Activated CD4-positive, alpha-beta memory T cell treated with anti-CD3 and anti-CD28 coated beads, Interleukin-2, amount 10 ng/mL, durations not matched to agents 7 days and 5 days (primary cell): Measurements from ENCODE around the gene TMEM51. TPM values are rescaled to one million over a fixed set of nuclear protein-coding genes. Genes with fewer than 3 reads are reported as not detected.

Source experiments
- CTCF ChIA-PET: fragments of 350-600 bp; sonication (Branson Sonifier 250); formaldehyde crosslinking; loops from one replicate; lab custom pipeline; 2021; ENCODE audit warnings: antibody characterized with exemption, inconsistent platforms; lab: Charles Lee
- POLR2A ChIA-PET: fragments of 350-600 bp; sonication (Branson Sonifier 250); formaldehyde crosslinking; loops from one replicate; lab custom pipeline; 2021; ENCODE audit warnings: antibody characterized with exemption; lab: Charles Lee
- DNase-seq: peaks from one replicate; pipeline ENCODE4 v3.0.0-alpha.2; 2020
- H3K27ac Mint-ChIP-seq: one replicate; pipeline ENCODE4 v1.8.0; 2021; ENCODE audit warnings: mild to moderate bottlenecking, mixed read lengths
- H3K27me3 Mint-ChIP-seq: one replicate; pipeline ENCODE4 v1.8.0; 2021; ENCODE audit warnings: mixed read lengths
- H3K36me3 Mint-ChIP-seq: one replicate; pipeline ENCODE4 v1.8.0; 2021; ENCODE audit warnings: low read depth, mixed read lengths
- H3K4me1 Mint-ChIP-seq: one replicate; pipeline ENCODE4 v1.8.0; 2021; ENCODE audit warnings: mixed read lengths
- H3K4me3 Mint-ChIP-seq: one replicate; pipeline ENCODE4 v1.8.0; 2021; ENCODE audit warnings: mild to moderate bottlenecking, mixed read lengths
- H3K9me3 Mint-ChIP-seq: one replicate; pipeline ENCODE4 v1.8.0; 2021; ENCODE audit warnings: mixed read lengths
- total RNA-seq, 2 experiments: library from RNA; stranded (reverse); gene quantifications; one replicate each; pipeline ENCODE4 v1.2.3, GENCODE V29; 2021

The TMEM51 gene
- total RNA-seq, 2 experiments from 2014 or later, result not detected

DNA sequence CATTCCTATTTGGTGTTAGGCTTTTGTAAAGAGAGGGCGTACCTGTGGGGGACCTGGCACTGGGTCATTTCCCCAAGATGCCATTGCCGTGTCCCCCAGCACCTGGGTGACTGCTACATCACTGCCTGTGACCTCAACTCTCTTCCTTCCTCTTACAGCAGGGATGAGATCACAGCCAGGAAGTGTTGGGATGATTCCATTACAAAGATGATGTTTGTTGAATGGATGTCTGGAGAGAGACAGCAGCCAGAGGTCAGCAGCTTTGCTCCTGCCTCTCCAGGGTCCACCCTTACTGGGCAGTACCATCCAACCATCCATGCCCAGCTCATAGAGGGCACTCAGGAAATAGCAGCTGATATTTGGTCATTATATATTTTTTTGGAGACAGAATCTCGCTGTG, 35.1 kb downstream of the TMEM51 start:
- H3K9me3 Mint-ChIP-seq, result no peaks in the 10 kb centered on the region
- ChIA-PET POLR2A (no interaction called here), CTCF (no interaction called here)
- no peaks in the 10 kb centered on the region for H3K4me1 Mint-ChIP-seq
- no peaks in the 10 kb centered on the region for H3K36me3 Mint-ChIP-seq
- no peak overlapping the region for H3K4me3 Mint-ChIP-seq
- H3K27ac Mint-ChIP-seq, result no peak overlapping the region
- DNase-seq, result no peak
- H3K27me3 Mint-ChIP-seq, result peaks cover 9% of the 10 kb centered on the region

DNA sequence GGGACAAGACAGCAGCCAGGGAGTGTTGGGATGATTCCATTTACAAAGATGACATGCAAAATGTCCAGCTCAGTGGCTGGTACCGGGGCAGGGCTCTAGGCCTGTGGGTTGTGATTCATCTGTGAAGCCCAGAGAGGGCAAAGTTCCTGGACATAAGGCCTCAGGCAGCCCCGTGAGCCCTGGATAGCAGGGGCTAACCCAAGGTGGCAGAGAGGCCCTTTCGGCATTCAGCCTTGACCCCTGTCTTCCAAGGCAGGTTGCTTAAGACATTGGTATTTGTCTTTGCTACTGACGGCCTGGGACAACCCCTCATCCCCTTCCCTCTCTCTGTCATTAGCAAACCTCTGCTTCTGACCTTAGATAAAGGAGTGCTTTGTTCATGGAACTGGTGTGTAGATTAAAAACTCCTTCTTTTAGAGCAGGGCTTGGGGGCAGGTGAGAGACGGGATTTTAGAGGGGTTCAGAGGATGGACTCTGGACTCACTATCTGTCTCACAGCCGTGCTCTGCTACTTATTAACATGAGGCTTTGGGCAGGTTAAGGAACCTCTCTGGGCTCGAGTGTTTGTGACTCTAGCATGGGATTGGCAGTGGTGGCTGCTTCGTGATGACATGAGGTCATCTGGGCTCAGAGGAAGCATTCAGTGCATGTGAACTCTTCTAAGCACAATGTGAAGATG, 36.3 kb downstream of the TMEM51 start:
- H3K9me3 Mint-ChIP-seq, result no peaks in the 10 kb centered on the region
- ChIA-PET CTCF (no interaction called here), POLR2A (no interaction called here)
- H3K4me1 Mint-ChIP-seq, result no peaks in the 10 kb centered on the region
- H3K27me3 Mint-ChIP-seq, result peaks cover 10% of the 10 kb centered on the region
- no peak overlapping the region for H3K4me3 Mint-ChIP-seq
- DNase-seq, result no peak
- H3K36me3 Mint-ChIP-seq, result no peaks in the 10 kb centered on the region
- H3K27ac Mint-ChIP-seq, result no peak overlapping the region

DNA sequence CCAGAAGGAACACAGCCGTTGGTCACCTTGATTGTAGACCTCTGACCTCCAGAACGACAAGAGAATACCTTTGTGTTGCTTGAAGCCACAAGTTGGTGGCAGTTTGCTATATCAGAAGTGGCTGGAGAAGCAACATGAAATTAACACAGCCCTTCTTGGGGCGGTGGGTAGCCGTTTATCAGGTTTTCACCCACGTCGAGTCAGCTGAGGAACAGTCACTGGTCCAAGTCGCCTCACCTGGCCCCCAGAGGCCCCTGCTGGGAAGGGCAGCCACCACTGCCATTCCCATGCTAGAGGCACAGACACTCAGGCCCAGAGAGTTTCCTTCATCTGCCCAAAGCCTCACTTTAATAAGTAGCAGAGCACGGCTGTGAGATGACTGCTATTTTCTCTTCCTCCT, 37.7 kb downstream of the TMEM51 start:
- H3K36me3 Mint-ChIP-seq, result no peaks in the 10 kb centered on the region
- H3K27me3 Mint-ChIP-seq, result peaks cover 11% of the 10 kb centered on the region
- no peak overlapping the region for H3K27ac Mint-ChIP-seq
- H3K4me3 Mint-ChIP-seq, result no peak overlapping the region
- ChIA-PET POLR2A (no interaction called here), CTCF (no interaction called here)
- no peaks in the 10 kb centered on the region for H3K9me3 Mint-ChIP-seq
- DNase-seq, result no peak
- H3K4me1 Mint-ChIP-seq, result no peaks in the 10 kb centered on the region

DNA sequence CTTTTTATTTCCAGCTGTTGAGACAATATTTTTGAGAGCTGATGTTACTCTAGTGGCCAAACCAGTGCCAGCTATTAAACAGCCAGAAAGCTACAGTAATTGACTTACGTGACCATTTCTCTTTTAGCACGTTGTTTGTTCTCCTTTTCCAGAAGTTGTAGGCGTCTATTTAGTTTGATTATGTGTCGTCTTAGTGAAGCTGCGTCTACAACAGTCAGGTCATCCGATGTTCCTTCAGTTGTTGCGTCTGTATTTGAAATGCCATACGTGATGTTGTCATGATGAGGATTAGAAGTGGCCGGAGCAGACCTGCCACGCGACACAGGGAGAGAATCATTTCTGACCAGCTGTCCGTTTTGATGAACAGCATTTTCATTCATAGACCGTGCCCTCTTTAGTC, 38.2 kb downstream of the TMEM51 start:
- Mint-ChIP-seq H3K27me3 (peaks cover 11% of the 10 kb centered on the region), H3K27ac (no peak overlapping the region), H3K36me3 (no peaks in the 10 kb centered on the region), H3K4me3 (no peak overlapping the region), H3K9me3 (no peaks in the 10 kb centered on the region), H3K4me1 (no peaks in the 10 kb centered on the region)
- CTCF ChIA-PET, result no interaction called here
- no peak for DNase-seq
- POLR2A ChIA-PET, result no interaction called here

DNA sequence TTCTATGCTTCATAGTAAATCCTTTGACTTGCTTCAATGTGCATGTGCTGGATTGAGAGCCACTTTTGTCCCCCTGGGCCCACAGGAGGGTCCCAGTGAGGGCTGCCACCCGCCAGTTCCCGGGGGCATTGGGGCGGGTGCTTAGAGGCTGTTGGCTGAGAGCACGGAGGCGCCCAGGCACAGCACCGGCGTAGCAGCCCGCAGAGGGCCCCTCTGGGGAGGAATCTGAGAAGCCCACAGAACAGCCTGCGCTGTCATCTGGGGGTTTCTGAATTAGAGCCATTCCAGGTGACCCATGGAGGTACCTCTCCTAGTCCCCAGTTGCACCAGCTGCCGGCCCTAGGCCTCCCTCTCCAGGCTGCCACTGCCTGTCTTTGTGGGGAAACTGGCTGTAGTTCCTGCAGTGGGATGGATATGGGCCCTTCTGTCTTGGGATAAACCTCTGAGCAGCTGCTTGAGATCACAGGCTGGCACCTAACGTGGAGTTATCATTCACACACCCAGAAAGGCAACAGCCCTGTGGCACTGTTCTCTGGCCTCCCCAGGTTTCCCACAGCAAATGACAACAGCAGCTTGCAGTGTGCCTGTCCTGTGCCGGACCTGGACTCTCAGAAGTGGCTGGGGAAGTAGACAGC, 39.5 kb downstream of the TMEM51 start:
- POLR2A ChIA-PET, result no interaction called here
- Mint-ChIP-seq H3K4me3 (no peak overlapping the region), H3K4me1 (no peaks in the 10 kb centered on the region), H3K27me3 (peaks cover 11% of the 10 kb centered on the region), H3K27ac (no peak overlapping the region), H3K9me3 (no peaks in the 10 kb centered on the region), H3K36me3 (no peaks in the 10 kb centered on the region)
- CTCF ChIA-PET, result no interaction called here
- DNase-seq, result no peak

DNA sequence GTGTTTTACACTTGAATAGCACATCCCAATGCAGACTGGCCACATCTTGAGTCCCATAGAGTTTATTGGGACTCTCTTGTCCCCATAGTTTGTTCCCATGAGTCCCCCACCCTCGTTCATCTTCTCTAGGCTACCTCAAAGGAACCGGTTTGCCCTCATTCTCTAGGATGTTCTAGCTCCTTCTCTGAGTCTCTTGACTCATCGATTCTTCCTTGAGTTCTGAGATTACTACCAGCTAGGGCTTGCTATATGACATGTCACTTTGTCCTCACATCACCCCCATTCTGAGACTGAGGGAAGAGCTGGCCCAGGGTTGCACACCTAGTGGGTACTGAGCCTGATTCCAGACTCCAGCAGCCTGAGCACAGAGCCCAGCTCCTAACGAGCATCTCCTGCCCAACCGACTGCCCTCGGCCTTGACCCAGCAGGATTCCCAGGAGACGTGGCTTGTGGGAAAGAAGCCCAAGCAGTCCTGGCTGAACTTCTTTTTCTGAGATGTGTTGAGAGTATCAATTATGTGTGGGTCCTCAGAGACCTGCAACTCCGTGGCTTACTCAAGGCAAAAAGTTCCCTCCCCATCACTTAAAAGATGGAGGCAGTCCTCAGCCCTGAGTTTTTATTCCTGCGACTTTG, 42.0 kb downstream of the TMEM51 start:
- CTCF ChIA-PET, result no interaction called here
- Mint-ChIP-seq H3K9me3 (no peaks in the 10 kb centered on the region), H3K4me3 (no peak overlapping the region), H3K27ac (no peak overlapping the region), H3K4me1 (no peaks in the 10 kb centered on the region), H3K27me3 (peaks cover 11% of the 10 kb centered on the region), H3K36me3 (no peaks in the 10 kb centered on the region)
- DNase-seq, result no peak
- POLR2A ChIA-PET, result no interaction called here

DNA sequence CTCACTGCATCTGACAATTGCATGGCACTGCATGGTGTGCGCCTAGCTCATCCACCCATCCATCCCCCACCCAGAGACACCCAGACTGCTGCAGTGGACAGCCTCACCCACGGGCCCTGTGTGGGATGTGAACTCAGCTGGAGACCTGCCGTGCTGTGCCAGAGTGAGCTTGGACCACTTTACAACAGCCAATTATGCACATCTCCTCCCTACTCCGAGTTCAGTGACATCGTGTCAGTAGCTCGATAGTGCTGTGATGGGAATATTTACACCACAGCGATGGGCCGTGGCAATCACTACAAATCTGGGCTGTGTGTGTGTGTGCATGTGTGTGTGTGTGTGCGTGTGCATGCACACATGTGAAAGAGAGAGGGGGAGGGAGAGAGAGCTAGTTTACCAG, 42.5 kb downstream of the TMEM51 start:
- no peak for DNase-seq
- H3K9me3 Mint-ChIP-seq, result no peaks in the 10 kb centered on the region
- ChIA-PET CTCF (no interaction called here), POLR2A (no interaction called here)
- H3K36me3 Mint-ChIP-seq, result no peaks in the 10 kb centered on the region
- H3K27me3 Mint-ChIP-seq, result peaks cover 11% of the 10 kb centered on the region
- no peak overlapping the region for H3K27ac Mint-ChIP-seq
- no peak overlapping the region for H3K4me3 Mint-ChIP-seq
- H3K4me1 Mint-ChIP-seq, result no peaks in the 10 kb centered on the region

DNA sequence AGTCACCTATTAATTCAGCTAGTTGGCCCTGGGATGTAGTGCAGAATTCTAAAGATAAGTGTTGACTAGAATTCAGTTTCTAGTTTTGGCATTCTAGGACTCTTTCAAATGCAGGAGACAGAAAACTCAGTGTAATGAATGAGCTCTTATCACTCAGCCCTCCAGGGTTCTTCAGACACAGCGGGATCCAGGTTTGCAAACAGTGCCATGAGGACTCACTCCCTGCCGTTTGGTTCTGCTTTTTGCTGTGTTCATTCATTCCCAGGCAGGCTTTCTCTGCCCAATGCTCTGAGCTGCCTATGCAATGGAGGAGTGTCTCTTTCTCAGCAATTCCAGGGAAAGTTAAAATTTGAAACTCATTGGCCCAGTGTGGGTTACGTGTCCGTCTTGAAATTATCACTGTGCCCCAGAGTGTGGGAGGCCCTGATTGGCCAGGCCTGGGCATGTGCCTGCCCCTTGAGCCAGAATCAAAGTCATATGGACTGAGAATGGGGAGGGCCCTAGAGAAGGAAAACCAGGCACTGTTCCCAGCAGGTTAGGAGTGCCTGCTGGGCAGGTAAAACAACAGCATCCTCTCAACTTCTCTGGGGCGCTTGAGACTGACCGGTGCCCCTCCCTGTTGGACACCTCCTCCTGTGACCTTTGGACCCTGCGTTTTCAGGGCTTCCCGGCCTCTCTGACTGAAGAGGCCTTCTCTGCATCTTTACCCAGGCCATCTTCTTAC, 43.4 kb downstream of the TMEM51 start:
- ChIA-PET POLR2A (no interaction called here), CTCF (no interaction called here)
- no peaks in the 10 kb centered on the region for H3K4me1 Mint-ChIP-seq
- H3K27me3 Mint-ChIP-seq, result peaks cover 7% of the 10 kb centered on the region
- no peak overlapping the region for H3K27ac Mint-ChIP-seq
- no peaks in the 10 kb centered on the region for H3K9me3 Mint-ChIP-seq
- DNase-seq, result no peak
- no peak overlapping the region for H3K4me3 Mint-ChIP-seq
- H3K36me3 Mint-ChIP-seq, result no peaks in the 10 kb centered on the region

DNA sequence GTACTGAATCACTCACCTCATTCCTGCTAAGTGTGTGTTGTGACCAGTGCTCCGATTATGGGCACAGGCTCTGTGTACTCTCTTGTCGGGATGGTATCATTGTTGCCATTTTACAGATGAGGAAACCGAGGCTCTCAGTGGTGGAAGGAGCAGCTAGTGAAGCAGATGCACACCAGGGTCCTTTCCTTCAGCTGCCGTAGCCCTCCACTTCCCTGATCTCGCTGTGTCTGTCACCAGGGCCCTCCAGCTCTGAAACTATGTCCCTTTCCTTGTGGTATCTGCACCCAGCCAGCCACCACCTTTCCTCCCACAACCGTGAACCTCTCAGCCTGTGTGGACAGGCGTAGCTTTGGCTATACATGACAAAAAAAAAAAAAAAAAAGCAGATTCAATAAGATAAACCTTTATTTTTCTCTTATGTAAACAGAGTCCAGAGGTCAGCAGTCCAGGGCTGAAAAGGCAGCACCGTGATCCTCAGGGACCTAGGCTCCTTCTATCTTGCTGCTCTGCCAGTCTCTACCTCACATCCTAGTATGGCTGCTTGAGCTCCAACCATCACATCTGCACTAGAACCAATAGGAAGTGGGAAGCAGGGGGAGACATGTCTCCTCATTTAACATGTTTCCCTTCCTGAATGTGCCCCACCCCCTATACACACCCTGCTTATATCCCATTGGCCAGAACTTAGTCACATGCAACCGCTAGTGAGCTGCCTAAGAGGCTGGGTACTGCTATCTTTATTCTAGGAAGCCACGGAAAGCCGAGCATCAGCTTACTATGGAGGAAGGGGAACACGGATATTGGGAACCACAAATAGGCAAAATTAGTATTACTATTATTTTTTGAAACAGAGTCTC, 44.3 kb downstream of the TMEM51 start:
- Mint-ChIP-seq H3K4me1 (no peaks in the 10 kb centered on the region), H3K9me3 (no peaks in the 10 kb centered on the region), H3K4me3 (no peak overlapping the region), H3K36me3 (no peaks in the 10 kb centered on the region), H3K27ac (no peak overlapping the region), H3K27me3 (peaks cover 7% of the 10 kb centered on the region)
- CTCF ChIA-PET, result no interaction called here
- no peak for DNase-seq
- POLR2A ChIA-PET, result no interaction called here

DNA sequence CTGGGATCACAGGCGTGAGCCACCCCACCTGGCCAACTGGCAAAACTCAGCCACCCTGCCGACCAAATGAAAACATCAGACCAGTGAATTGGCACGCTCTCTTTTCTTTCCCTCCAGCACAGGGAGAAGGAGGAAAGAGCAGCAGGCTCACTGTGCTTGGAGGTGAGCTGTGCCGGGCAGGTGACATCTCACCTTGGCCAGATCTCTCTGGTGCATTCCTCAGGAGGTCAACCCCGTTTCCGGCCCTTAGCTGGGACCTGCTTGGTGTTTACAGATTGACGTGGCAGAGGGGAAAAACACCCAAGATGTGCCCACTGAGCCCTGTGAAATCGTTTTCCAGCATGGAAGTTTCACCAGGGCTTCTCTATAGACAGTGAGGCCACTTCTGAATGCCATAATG, 45.1 kb downstream of the TMEM51 start:
- no peaks in the 10 kb centered on the region for H3K9me3 Mint-ChIP-seq
- no peak overlapping the region for H3K4me3 Mint-ChIP-seq
- peaks cover 7% of the 10 kb centered on the region for H3K27me3 Mint-ChIP-seq
- H3K36me3 Mint-ChIP-seq, result no peaks in the 10 kb centered on the region
- no peaks in the 10 kb centered on the region for H3K4me1 Mint-ChIP-seq
- DNase-seq, result no peak
- ChIA-PET CTCF (no interaction called here), POLR2A (no interaction called here)
- H3K27ac Mint-ChIP-seq, result no peak overlapping the region

DNA sequence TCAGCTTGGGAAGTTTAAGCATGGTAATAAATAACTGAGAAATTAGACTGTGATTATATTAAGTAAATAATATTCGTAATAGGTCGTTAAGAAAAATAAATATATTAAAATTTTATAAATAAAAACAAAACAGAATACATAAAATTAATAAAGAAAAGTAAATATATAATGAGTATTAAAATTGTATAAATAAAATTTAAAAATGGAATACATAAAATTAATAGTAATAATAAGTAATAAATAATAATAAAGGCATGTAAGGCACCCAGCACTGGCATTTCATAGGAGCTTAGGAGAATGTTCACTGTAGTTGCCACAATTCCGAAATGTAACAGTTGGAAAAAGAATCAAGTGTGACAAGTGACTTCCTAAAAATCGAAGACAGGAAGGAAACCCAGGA, 47.7 kb downstream of the TMEM51 start:
- no peaks in the 10 kb centered on the region for H3K9me3 Mint-ChIP-seq
- ChIA-PET POLR2A (no interaction called here), CTCF (interaction anchor here (1.0 kb wide), 1 partner anchor 71 kb away, joined by 3 read pairs; no protein-coding TSS in a partner anchor)
- H3K27ac Mint-ChIP-seq, result no peak overlapping the region
- no peaks in the 10 kb centered on the region for H3K4me1 Mint-ChIP-seq
- peaks cover under 1% of the 10 kb centered on the region for H3K27me3 Mint-ChIP-seq
- no peak for DNase-seq
- no peaks in the 10 kb centered on the region for H3K36me3 Mint-ChIP-seq
- no peak overlapping the region for H3K4me3 Mint-ChIP-seq

DNA sequence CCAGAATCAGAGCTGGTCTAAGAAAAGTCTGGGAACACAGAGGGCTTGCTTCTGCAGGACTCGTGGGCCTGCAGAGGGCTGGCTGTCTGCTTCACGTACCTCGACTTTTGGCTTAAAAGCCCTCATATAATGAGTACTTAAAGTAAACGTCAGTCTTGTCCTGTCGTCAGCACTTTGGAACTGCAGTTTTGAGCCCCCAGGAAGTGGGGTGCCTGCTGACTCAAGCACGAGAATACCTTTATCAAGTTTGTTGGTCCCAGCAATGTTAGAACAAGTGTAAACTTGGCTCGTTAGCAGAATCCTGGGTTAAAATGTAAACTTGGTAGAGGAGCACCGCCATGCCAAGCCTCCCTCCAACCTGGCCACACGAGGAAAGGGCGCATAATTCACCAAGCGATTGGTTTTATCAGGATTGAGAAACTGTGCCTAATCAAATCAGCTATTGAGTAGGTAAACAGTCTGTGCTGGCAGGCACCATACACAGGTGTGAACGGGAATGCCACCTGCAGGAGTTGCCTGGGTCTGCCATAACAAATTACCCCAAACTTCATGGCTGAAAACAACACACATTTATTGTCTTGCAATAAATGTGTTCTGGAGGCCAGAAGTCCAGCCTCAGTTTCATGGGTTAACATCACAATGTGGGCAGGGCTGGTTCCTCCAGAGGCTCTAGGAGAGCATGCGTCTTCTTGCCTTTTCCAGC, 48.5 kb downstream of the TMEM51 start:
- ChIA-PET CTCF (interaction anchor here (1.0 kb wide), 1 partner anchor 71 kb away, joined by 3 read pairs; no protein-coding TSS in a partner anchor), POLR2A (no interaction called here)
- H3K27me3 Mint-ChIP-seq, result no peaks in the 10 kb centered on the region
- H3K27ac Mint-ChIP-seq, result no peak overlapping the region
- H3K4me3 Mint-ChIP-seq, result no peak overlapping the region
- no peaks in the 10 kb centered on the region for H3K4me1 Mint-ChIP-seq
- no peak for DNase-seq
- H3K9me3 Mint-ChIP-seq, result no peaks in the 10 kb centered on the region
- no peaks in the 10 kb centered on the region for H3K36me3 Mint-ChIP-seq
